Choroid plexus epithelial cell (primary cell): Measurements from ENCODE around the gene SNX6.

Experiments
- DNase-seq: peaks from one replicate; pipeline ENCODE4 v3.0.0-alpha.2; 2010; ENCODE audit warnings: low read depth
- H3K4me3 ChIP-seq: 2 replicates; pipeline ENCODE4 v1.5.1; 2011; ENCODE audit warnings: low read depth, mild to moderate bottlenecking, control low read depth, low read length, moderate library complexity
- CTCF ChIP-seq: conservative IDR thresholded peaks from 2 replicates; pipeline ENCODE4 v1.5.1; 2011; ENCODE audit warnings: low read depth, mild to moderate bottlenecking, control low read depth, inconsistent platforms, low read length, moderate library complexity

SNX6 gene

GRCh38 chr14:34604995-34605394 is 25.0 kb downstream of the SNX6 start:
- no peak overlapping the region for H3K4me3 ChIP-seq
- DNase-seq: peak; percentile 68
- TF ChIP-seq CTCF: no peak

- no peak for TF ChIP-seq CTCF
- DNase-seq: no peak
- no peak overlapping the region for H3K4me3 ChIP-seq
Observed at GRCh38 chr14:34596891-34597290, 33.1 kb downstream of the SNX6 start.

GRCh38 chr14:34593740-34594375 is 36.1 kb downstream of the SNX6 start:
- no peak for TF ChIP-seq CTCF
- H3K4me3 ChIP-seq: no peak overlapping the region
- peak; percentile 46 for DNase-seq

- DNase-seq: no peak
- TF ChIP-seq CTCF: no peak
Observed at GRCh38 chr14:34592623-34593022, 37.3 kb downstream of the SNX6 start.

GRCh38 chr14:34583525-34583924 is 46.4 kb downstream of the SNX6 start:
- DNase-seq: no peak
- H3K4me3 ChIP-seq: no peak overlapping the region
- no peak for TF ChIP-seq CTCF

More at GRCh38 chr14:34592623-34593022, 37.3 kb downstream of the SNX6 start:
- H3K4me3 ChIP-seq: no peak overlapping the region

- TF ChIP-seq CTCF: no peak
Observed at GRCh38 chr14:34582117-34582680, 47.7 kb downstream of the SNX6 start.

GRCh38 chr14:34580381-34580780 is 49.6 kb downstream of the SNX6 start:
- TF ChIP-seq CTCF: no peak
- DNase-seq: no peak

More at GRCh38 chr14:34582117-34582680, 47.7 kb downstream of the SNX6 start:
- DNase-seq: no peak
- H3K4me3 ChIP-seq: no peak overlapping the region

More at GRCh38 chr14:34580381-34580780, 49.6 kb downstream of the SNX6 start:
- H3K4me3 ChIP-seq: no peak overlapping the region
